HCEC 1CT (cell line): ENCODE results near the gene SERPIND1.

Experiments
- DNase-seq: peaks from one replicate; pipeline ENCODE4 v3.0.0-alpha.2; 2017

Gene SERPIND1

DNA sequence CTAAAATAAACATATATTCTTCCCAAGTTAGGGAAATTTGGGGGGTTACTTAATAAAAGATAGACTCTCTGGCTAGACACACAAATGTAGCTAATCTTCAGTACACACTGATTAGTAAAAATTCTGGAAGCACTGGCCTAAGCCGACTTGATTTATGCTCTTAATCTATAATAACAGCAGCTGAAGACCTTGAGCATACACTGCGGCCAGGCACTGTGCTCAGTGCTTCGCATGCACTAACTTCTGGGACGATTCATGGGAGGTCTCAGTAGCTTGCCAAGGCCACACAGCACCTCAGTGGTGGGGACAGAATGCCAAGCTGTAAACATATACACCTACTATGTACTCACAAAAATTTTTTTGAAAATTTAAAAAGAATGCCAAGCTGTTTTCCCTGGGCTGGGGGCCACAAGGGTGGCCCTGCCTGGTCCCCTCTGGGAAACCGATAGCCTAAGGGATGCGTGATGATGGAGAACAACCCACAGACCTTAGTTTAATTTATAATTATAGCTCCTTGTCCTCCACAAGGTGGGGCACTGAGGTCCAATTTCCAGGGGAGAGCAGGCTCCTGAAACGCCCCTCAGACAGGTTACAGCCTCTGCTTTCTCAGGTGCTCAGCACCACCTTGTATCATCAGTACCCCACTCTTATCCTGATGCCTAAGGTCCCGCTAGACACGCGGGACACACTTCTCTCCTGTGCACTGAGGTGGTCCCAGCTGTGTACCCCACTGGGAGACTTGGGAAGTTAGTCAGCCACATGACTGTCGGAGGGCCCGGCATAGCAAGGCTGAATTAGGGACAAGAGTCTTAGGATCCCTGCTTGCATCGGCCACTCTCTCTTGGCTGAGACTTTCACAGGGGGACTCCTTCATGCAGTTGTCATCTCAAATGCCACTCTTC, 20.1 kb downstream of the SERPIND1 start:
- DNase-seq, result no peak

DNA sequence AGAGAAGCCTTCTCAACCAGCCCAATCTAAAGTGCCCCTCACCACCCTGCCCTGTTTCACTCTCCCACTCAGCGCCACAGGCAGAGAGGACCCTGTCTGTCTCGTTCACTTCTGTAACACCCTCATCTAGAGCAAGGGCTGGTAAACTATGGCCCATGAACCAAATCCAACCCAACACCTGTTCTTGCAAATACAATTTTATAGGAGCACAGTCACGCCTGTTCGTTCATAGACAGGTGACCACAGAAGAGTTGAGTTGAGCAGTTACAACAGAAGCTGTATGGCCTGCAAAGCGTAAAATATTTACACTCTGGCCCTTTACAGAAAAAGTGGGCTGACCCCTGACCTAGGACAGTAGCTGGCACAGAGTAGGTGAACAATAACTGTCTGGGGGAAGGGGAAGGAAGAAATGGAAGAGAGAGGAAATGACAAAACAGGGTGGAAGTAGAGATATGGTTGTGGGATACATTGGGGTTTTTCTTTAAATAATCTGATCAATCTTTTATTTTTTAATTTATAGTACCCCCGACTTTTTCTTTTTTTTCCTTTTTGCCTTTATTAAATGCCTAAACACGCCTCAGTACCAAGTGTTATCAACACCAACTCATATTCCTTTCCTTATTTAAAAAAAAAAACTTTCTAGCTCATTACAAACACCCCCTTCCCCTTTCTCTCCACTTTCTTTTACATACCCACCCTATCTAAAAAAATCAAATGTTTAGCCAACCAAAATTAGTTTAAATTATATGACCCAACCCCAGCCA, 20.9 kb downstream of the SERPIND1 start:
- DNase-seq, result no peak

DNA sequence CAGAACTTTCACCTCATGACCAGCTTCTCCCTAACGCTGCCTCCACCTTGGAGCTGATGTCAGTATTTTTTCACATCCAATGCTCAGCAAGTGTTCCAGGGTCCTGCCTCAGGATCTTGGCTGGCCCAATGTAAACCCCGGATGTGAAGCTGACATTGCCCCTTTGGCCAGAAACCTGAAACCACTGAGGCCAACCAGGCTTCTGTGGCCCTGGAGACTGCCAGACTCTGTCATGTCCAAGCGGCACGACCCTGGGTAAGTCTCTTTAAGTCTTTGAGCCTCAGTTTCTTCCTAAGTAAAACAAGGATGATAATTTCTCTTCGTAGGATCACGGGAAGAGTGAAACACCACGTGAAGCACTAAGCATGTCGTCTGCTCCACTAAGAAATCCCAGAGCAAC, 22.8 kb downstream of the SERPIND1 start:
- no peak for DNase-seq

DNA sequence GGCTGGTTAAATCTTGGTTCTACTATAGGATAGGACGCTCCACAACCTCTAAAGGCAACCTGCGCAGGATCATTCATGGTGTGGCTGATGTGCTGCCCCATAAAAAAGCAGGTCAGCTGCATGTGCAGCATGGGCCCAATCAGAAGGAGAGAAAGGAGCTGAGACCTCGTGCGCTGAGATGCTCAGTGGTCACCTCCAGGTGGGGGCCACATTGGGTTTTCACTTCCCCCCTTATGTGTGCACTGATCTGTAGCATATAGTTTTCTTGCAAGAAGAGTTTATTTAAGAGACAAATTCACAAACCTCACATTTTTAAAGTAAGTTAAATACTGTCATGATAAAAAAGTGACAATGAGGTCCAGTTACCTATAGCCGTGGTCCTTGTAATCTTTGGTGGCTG, 24.3 kb downstream of the SERPIND1 start:
- no peak for DNase-seq

DNA sequence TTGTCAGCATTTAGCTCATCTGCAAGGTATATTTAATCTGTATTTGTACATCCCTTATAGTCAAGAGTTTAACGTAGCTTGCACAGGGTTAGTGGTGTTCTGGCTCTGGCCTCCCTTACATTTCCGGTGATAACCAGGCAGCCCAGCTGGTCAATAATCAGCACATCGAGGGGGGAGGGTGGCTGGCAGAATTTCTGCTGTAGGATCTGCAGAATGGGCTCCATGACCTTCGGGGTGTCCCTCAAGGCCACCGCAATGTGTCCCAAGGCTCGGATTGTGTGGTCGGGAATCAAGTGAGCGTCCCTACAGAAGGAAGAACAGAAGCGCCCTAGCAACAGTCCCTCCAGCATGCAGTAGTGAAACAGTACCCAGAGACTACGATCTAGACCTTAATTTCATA, 25.1 kb downstream of the SERPIND1 start:
- no peak for DNase-seq

DNA sequence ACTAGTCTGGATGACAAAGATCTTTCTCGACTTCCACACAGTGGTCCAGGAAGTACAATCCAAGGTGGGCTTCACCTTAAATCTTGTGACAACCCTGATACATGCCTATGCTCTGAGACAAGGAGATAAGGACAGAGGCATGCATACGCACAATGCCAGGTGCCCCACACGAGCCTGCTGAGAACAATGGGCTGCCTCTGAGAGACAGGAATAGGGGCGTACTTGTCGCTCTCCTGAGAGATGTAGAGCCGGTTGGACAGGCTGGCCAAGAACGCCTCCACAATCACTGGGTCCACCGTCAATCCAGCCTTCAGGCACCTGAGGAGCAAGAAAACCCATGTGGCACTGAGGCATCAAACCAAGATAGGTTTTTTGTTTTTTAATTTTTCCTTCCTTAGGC, 25.5 kb downstream of the SERPIND1 start:
- DNase-seq, result no peak

DNA sequence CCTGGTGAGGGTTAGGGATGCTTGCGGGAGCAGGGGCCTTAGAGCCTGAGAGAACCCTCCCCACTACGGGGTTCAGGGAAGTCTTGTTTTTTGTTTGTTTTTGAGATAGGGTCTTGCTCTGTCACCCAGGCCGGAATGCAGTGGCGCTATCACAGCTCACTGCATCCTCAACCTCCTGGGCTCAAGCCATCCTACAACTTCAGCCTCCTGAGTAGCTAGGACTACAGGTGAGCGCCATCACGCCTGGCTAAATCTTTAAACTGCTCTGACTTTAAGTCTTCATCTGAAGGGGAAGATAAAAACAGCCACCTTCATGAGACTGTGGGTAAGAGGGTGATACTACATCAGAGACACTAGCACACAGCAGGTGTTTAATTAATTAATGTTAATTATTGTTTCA, 28.5 kb downstream of the SERPIND1 start:
- no peak for DNase-seq

DNA sequence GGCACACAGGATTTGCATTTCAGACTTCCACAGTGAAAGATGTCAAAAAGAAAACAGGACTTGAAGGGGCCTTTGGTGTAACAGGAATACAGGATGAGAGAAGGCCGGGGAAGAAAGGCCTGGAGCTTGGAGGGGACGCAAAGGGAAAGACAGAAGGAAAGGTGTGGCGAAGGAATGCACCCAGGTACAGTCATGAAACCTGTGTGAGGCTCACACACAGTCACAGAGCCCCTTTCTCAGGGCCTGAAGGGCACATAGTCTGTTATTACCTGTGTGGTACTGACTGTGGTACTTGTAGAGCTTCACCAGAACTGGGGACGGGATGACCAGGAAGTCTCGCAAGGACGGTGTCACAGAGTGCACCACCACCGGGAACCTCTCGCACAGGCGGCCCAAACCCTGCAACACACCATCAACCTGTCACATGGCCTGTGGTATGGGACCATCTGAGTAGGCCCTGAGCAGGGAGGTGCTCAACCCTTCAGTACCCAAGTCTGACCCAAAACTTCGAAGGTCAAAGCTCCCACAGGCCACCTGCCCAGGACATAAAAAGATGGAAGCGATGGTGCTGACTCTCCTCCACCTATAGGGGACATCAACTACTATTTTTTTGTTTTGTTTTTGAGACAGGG, 29.1 kb downstream of the SERPIND1 start:
- no peak for DNase-seq

DNA sequence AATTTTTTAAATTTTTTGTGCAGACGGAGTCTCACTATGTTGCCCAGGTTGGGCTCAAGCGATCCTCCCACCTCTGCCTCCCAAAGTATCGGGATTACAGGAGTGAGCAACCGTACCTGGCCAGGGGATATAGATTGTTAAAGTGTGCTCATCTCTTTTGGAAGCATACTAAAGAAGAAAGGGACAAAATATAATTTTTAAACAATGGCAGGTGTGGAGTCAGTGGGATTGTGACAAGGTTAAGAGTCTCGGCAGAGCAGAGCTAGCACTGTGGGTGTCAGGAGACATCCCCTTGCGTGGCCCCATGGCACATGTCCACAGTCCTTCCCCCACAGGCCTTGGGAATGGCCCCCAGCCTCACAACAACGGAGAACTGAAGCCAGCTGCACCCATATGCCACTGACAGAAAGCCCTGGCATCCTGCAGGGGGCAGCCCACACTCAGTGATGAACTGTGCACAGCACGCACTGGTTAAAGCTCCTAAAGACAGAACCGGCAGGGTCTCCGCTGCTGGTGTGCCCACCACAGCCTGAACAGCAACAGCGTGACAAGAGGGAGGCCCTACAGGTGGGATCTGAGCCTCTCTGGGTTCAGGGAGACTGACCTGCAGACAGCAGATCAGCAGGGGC, 29.9 kb downstream of the SERPIND1 start:
- peak; percentile 21 for DNase-seq

DNA sequence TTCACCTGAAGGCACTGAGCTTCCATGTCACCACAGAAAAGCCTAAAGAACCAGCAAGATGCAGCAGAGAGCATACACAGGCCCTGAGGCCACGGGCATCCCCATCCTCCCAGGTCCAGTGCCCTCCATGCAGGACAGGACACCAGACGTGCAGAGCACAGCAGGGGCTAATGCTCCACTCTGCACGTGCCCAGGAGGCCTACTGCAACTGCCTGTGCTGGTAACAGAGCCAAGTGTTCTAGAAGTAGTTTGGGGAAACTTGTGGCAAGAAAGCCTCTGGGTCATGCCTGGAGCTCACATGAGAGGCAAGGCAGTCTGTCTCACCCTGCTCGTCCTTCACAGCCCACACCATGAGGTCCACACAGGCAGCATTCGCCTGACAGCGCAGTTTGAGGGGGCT, 30.7 kb downstream of the SERPIND1 start:
- no peak for DNase-seq

DNA sequence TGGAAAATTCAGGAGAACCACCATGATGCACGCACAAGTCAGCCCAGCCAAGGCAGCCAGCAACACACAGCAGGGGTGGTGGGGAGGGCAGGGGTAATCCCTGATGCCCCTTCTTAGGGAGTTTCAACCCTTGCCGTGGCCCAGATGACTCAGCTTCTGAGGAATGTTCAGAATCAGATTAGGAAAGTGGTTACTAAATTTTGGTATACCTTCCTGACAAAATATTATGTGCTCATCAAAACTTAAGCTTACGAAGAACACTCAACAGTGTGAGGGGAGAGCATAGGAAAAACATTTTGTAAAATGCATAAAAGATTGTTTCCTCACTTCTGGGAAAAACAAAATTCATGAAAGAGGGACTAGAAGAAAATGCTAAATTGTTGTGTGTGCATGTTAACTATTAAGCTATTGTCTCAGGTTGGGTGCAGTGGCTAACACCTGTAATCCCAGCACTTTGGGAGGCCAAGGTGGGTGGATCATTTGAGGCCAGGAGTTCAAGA, 32.1 kb downstream of the SERPIND1 start:
- DNase-seq, result peak; percentile 50

DNA sequence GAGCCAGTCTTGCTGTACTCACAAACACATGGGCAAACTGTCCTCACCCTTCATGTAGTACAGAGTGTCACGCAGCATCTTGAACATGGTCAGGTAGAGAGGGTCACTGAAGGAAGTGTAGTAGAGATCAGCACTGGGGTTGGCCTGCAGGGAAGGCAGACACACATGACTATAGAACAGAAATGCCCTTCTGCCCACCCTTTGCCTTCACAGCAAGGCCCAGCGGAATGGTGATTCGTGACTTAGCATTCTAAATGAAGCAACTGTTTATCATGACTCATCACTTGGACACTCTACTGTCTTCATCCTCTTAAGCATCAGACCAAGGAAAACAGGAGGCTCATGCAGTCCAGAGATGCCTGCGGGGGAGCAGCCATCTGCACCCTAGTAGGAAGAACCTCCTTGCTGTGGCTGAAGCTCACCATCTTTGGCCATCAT, 33.4 kb downstream of the SERPIND1 start:
- peak; percentile 96 for DNase-seq

DNA sequence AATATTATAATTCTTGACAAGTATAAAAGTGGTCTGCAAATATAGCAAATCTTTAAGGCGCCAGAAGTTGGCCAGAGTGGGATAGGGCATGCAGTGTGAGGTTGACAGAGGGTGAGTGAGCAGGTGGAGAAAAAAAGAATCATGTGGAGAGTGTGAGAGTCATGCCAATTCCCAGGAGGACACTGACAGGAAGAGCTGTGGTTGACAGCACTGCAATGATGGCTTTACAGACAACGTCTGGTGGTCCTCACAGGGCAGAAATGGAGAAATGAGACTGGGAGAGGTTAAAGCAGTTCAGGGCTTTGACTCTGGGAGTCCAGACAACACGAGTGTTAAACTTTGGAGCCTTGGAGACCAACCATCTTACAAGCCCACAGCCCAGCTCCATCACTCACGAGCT, 34.9 kb downstream of the SERPIND1 start:
- DNase-seq, result no peak

DNA sequence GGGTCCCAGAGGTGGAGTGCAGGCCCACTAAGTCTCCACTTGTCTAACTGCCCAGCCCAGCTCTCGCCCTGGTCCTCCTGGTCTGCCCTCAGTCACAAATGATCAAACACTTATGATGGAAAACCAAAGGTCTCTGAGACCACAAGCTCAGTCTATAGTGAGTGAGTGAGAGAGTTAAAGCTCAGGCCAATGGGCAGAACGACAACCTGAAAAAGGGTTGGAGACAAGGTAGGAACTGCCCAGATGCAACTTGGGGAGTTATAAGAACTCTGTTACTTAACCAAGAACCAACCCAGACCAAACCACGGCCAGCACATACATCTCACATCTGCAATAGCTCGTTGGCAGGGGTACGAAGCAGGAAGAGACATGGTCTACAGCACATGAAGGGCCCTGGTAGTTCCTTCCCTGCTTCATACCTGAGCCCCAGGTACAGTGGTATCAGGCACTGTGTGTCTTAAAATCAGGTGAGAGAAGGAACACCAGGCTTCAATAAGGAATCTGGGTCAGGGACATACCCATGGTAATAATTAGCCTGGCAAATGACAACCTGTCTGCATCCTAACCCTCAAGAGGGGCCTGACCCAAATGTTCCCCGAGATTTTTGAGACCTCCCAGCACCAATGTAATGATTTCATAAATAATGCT, 35.7 kb downstream of the SERPIND1 start:
- no peak for DNase-seq

DNA sequence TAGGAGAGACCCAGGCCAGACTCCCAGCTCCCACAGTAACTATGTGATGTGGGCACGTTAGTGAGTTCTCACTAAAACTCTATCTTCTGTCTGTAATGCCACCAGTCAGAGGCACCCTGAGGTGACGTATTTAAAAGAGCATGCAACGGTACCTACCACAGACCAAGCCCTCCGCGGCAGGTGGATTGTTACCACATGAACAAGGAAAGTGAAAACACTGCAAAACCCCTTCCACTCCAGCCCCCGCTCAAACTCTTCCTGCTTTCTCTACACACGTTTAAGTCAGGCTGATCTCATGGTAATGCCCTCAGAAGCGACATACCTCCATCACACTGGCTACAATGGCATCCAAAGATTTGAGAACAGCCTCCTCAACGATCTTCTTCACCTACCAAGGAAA, 36.7 kb downstream of the SERPIND1 start:
- DNase-seq, result no peak

DNA sequence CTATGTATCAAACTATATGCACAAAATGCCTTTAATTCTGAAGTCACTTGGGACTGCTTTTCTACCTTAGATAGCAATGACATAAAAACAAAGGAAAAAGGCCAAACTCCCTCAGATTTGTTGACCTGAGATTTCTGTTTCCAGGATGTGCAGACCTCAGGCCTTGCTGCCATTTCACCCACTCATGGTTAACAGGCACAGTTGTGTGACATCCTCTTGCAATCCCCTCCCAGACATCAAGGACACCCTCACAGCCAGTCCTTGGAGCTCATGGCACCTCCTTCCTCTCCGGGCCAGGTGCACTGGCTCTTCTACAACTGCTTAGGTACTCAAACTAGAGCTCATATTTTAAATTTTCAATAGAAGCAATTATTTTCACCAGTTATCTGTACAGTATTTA, 37.3 kb downstream of the SERPIND1 start:
- DNase-seq, result no peak

DNA sequence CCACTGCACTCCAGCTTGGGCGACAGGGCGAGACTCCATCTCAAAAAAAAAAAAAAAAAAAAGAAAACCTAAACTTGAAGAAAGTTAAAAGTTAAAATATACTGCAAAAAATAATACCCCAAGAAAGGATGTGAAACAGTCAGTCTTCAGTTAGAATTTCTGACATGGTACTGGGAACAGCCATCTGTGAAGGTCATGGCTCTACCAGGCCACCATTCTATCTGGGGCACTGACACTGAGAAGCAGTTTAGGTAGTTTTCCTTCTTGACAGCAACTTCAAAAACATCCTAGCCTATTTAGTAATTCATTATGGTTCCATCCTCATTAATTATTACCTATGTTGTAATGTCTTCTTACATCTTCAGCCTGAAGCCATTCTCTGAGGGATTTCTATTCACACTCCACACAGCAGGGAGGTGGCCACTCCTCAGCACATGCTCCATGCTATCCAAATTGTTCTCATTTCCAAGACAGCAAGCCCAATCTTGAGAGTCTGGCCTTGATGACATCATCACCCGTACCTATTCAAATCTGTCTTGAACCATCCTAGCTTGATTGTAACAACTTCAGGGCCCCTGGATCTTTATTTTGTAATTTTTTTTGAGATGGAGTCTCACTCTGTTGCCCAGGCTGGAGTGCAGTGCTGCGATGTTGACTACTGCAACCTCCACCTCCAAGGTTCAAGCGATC, 38.2 kb downstream of the SERPIND1 start:
- DNase-seq, result no peak

DNA sequence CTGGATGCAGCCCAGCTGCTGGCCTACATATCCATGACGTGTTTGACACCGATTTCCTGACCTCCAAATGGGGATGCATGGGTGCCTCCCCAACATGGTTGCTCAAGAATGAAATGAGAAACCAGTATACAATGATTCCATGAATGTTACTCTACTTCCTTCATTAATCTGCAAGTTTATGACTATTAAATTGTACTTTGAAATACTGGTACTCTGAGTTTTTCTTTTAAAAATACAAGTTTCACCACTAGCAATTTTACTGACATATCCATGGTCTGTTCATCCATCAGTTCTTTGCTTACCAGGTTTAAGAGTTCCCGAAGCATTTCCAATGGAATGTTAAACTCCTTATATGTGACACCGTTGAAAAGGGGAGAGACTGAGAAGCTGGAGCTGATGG, 39.1 kb downstream of the SERPIND1 start:
- DNase-seq, result no peak

DNA sequence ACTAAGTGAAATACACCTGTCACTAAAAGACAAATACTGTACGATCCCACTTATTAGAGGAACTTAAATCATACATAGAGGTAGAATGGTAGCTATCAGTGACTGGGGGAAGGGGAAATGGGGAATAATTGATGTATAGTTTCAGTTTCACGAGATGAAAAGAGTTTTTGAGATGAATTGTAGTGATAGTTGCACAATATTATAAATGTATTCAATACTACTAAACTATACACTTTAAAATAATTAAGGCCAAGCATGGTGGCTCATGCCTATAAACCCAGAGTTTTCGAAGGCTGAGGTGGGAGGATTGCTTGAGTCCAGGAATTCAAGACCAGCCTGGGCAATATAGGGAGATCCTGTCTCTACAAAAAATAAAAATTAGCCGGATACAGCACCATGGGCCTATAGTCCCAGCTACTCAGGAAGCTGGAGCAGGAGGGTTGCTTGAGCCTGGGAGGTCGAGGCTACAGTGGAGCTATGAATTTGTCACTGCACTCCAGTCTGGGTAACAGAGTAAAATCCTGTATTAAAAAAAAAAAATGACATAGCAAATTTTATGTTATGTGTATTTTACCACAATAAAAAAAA, 40.4 kb downstream of the SERPIND1 start:
- DNase-seq, result no peak

DNA sequence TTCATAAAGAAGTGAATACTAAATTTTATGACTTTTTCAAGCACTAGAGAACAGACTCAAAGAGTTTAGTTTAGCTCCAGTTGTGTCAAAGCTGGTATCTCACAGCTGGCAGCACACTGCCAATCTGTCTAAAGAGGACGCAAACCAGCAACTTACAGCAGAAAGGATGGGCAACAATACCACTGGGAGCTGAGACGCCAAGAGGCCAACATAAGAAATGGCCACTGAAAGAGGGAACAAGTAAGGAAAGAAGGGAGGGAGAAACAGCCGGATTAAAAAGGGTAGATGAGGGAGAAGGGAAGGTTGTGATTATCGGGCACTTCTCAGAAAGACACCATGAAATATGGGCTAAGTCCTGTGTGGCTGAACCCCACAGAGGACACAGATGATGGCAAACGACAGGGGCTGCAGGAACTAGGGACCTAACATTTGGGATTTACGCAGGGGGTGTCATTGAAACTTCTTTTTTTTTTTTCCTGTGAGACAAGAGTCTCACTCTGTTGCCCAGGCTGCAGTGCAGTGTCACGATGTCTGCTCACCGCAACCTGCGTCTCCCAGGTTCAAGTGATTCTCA, 41.7 kb downstream of the SERPIND1 start:
- DNase-seq, result no peak

DNA sequence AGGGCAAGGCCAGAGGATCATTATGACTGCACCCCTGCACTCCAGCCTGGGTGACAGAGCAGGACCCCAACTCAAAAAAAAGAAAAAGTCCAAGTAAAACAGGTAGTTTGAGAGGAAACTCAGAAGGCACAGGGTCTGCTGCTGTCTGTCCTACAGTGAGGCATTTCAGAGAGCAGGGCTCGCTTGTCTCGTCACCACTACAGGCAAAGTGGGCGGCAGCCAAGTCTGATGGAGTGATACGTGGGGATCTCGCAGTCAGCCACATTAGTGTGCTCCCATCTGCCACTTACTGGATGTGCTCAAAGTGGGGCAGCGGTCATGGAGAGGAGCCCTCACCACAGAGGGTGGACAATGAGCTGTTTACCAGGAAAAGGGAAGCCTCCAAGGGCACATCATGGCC, 42.6 kb downstream of the SERPIND1 start:
- no peak for DNase-seq
